Dermis blood vessel endothelial cell (primary cell): ENCODE measurements around the gene DIP2B. TPM values are rescaled to one million over a fixed set of nuclear protein-coding genes. Genes with fewer than 3 reads are reported as not detected.

Source experiments
- DNase-seq: peaks from one replicate; pipeline ENCODE4 v3.0.0; 2010
- total RNA-seq: library from RNA; depleted of rRNA; stranded (reverse); fragments of >200 nt; gene quantifications from 2 replicates; pipeline ENCODE4 v1.2.3, GENCODE V29; 2014

DIP2B gene
- total RNA-seq, 1 donor from 2014 or later: 44.1 TPM

DNA sequence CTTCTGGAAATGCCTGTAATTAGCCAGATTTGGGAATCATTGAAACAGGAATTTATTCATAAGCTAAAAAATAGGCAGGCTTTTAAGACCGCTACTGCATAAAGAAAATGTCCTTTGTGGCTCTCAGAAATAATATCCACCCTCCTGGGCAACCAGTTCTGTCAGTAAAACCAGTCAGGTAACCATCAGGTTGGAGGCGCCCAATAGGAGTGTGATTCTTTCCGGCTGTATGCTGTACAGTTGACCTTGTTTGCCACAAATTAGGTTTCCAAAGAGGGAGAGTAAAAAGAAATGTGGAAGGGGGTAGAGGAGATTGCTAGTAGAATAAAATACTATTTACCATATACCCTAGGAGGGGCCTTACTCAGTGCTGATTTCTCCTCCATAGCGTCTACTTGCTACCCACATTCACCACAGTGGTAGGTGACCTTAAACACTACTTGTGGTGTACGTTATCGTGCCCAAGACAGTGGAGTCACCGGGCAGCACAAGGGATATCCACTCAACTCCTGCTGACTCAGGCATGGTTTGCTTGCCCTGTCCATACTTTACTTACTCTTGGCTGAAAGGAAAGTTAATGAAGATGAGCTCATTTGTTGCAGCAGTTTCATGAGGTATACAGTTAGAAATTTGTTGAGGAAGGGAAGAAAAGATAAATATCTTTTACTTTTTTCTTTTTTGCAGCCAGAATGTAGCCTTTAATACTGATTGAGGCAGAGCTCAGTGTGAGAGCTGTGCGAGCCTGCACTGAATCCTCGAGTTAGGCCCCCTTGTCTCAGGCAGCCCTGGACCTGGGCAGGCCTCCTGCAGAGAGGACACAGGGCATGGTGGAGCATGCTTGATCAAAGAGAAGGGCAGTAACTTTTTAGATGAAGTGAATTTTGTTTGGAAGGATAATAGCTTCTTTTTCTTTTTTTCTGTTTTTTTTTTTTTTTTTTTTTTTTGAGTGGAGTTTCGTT is 76.7 kb downstream of the DIP2B start:
- DNase-seq: no peak

- DNase-seq: no peak
Observed at GRCh38 chr12:50584135-50584534, 79.3 kb downstream of the DIP2B start.

- DNase-seq: peak; percentile 37
Observed at GRCh38 chr12:50589650-50590435, 85.1 kb downstream of the DIP2B start.

DNA sequence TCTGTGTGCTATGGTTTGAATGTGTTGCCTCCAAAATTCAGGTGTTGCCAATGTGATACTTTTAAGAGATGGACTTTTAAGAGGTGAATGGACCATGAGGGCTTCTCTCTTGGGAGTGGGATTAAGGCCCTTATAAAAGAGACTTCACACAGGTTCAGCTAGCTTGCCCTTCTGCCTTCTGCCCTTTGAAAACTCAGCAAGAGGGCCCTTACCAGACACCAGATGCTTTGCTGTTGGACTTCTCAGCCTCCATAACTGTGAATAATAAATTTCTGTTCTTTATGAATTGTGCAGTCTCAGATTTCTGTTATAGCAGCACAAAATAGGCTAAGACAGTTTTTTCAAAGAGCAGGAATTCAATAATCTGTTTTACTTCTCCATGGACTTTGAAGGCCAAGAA is 86.1 kb downstream of the DIP2B start:
- no peak for DNase-seq

DNA sequence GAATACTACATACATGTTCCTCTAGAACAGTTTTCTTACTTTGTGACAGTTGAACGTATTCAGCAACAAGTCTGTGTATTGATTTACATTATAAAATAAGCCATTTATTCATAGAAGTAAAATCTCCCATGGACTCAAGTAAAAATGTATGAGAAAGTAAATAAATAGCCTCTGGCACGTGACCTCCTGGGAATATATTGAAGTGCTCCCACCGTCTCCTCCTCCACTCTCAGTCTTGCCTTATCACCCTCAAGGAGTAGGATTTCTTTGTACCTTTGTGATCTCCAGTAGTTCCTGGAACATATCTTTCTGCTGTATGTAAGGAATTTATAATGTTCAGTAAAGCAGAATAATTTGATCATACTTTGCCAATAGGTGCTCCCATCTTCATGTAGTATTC is 90.9 kb downstream of the DIP2B start:
- no peak for DNase-seq

DNA sequence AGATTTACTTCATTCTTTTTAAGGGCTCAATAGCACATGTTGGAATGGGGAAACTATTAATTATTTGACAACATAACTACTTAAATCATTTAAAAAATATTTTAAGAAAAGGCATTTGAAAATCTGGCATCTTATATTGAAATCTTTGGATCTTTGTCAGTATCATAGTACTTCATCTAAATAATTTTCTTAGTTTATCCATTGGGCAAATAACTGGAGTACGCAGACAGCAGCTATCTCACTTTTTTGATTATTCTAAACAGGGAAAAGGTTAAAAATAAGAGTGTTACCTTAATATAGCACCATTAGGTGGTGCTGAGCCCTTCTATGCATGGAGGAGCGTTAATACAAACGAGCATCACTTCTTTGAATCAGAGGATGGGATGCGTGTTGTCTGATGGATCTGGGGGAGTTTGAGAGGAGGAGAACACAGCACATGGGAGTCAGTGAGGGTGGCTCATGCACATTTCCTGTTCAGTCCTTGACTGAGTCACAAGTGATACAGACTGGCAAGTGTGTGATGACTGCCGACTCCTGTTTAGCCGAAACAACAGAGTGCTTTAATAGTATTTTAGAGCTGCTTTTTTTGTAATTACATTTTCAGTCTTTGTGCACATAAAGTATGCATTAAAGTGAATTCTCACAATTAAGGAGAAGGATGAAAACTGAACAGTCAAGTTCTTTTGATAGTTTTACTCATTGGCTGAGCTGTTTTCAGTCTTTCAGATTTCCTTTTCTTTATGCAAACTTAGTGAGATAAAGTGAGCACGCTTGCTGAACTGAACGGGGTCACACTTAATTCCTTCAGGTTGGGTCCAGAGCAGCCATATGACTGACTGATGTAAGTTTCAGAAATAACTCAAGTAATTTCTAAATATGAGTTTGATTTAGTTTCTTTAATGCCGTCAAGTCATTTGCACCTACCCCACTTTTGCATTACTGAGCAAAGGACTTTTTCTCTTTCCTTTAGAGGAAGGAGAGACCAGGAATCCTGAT is 92.7 kb downstream of the DIP2B start:
- peak; percentile 82 for DNase-seq

DNA sequence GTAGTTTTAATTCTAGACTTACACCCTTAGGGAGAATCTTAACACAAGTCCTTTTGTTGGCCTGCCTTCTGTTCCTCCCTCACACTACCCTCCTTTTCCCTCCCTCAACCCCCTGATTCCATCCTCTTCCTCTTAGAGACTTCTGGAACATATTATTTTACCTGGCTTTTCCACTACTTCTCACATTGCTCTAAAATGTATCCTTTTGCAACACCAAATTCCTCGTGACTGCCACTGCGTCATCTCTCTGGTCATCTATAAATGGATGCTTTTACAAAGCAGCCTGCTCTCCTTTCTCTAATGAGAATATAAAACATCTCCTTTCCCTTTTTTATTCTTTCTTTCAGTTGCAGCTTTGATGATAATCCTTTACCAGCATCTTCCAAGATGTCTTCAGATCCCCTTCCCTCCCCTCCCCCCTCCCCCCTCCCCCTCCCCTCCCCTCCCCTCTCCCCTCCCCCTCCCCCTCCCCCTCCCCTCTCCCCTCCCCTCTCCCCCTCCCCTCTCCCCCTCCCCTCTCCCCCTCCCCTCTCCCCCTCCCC is 93.6 kb downstream of the DIP2B start:
- DNase-seq: no peak

DNA sequence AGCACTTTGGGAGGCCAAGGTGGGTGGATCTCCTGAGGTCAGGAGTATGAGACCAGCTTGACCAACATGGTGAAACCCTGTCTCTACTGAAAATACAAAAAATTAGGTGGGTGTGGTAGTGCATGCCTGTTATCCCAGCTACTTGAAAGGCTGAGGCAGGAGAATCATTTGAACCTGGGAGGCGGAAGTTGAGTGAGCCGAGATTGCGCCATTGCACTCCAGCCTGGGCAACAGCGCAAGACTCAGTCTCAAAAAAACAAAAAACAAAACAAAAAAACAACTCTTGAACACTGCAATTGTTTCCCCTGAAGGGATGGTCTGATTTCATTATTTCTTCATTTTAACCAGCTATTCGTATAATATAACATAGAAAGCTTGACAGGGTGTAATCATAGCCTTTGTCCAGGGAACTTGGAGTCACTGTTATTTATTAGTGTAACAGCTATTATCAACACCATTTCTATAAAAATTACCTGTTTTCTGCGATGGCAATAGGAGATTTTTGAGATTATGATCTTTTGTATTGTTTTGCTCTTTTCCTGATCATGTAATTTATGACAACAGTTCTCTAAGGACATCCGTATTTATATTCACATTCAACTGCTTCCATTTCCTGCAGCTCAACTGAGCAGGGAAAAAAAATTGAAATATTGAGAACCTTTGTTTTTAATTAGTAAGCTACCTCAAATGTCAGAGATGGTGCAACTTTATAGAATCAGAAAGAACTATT is 94.7 kb downstream of the DIP2B start:
- peak; percentile 42 for DNase-seq

DNA sequence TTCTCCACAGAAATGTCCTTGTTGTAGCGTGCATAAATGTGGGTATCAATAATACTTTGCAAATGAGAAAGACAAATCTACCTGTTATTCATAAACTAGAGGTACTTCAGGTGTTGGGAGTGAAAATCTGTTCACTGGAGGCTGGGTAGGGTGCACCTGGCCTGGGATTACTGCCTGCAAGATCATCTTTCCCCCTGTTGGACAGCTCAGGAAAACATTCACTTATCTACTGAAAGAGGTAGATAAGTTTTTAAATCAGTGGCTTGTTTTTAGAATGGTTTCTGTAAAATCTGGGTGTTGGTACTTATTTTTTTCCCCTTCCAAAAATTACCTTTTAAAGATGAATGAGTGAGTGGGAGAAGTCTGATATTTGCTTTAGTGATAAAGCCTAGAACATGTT is 95.6 kb downstream of the DIP2B start:
- DNase-seq: no peak

DNA sequence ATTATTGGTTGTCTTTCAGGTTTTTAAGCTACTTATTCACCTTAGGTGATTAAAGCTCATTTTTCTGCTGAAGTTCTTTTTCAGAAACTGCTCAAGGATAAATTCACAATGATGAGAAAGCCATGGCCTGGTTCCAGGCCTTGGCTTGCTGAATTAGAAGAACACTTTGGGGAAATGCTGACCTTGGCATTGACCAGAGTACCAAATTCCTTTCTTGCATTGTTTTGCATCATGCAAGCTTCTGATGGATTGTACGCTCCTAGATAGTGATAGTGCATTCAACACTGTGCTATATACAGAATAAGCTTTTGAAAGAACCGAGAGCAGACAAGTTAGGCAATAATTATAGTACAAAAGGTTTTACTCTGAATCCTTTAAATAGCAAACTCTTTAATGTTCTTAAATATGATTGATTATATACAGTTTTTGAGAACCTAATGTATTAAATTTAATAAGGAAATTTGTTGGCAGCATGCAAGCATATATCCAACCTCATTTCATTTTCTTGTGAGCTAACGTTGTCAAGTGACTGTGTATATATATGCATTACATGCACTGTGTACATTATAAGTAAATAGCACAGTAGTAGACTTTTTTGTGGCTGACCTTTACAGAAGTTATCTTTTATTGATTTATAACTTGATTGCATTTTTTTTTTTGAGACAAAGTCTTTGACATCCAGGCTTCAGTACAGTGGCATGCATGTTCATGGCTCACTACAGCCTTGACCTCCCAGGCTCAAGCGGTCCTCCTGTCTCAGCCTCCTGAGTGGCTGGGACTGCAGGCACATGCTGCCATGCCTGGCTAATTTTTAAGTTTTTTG is 99.2 kb downstream of the DIP2B start:
- DNase-seq: peak; percentile 58

DNA sequence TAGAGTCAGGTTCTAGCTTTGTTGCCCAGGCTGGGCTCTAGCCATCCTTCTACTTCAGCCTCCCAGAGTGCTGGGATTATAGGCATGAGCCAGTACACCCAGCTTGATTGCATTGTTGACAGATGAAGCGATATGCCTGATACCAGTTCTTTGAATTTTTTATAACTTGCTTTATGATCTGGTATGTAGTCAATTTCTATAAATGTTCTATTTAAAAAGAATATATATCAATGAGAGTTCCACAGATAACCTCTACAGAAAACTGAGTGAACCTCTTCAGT is 99.8 kb downstream of the DIP2B start:
- no peak for DNase-seq

- no peak for DNase-seq
Observed at GRCh38 chr12:50606675-50607375, 102.0 kb downstream of the DIP2B start.

DNA sequence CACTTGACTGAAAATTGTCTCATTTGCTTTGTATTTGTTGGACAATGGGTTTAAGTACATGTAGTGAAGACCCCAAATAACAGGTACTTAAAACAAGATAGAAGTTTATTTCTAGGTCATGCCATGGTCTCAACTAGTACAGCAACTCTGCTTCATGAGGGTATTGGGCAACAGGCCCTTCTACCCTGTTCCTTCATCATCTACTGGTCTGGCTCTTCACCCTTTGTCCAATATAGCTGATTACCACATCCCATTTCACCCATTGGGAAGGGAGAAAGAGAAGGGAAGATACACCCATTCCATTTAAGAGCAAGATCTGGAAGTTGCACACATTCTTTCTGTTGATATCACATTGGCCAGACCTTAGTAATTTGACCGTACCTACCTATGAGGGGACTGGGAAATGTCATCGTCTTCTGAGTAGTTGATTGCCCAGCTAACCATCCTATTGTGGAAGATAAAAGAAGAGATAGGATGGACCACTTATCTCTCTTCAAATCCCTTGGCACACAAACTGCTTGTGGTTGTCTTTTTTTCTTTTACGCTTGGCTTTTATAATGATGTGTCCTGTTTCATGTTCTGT is 104.6 kb downstream of the DIP2B start:
- no peak for DNase-seq

DNA sequence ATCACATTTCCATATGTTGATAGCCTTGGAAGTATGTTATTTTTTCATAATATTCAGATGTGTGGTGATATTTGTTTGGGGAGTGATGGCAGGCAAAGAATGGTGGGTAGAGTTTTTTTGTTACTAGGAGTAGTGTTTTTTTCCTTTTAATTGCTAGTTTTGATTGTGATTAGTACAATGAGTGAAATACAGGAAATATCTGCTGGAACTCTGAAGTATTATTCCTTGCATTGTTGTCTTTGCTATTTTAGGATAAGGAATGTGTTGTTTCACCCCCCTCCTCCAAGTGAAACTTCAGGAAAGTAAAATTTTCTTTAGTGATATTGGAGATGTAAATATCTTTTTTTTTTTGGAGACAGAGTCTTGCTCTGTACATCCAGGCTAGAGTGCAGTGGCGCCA is 105.4 kb downstream of the DIP2B start:
- peak; percentile 52 for DNase-seq

DNA sequence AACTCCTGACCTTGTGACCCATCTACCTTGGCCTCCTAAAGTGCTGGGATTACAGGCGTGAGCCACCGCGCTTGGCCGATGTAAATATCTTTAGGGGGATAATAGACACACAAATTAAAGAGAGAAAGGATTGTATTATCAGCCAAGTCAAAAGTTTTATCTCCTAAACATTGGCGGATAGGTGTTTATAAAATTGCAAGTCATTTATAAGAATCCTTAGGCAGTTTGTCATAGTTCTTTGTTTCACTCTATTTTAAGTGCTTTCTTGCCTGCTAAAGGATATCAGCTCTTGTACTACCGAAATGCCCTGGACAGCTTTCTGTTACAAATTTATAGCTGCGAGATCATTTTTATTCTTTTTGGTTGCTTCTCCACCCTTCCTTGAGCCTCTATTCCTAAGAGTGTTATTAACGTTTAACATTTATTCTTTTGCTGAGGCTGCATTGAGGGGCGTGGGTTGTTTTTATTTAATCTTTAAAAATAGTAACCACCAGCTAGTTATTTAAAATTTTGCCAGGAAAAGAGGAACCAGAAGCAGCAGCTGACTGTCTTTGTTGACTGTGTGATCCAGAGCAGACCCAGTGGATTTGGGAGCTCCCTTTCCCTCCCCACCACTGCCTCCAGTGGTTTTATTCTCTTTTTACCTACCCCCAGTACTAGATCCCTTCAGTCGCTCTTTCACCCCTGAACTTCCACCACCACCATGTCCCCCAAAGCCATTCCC is 106.4 kb downstream of the DIP2B start:
- no peak for DNase-seq

DNA sequence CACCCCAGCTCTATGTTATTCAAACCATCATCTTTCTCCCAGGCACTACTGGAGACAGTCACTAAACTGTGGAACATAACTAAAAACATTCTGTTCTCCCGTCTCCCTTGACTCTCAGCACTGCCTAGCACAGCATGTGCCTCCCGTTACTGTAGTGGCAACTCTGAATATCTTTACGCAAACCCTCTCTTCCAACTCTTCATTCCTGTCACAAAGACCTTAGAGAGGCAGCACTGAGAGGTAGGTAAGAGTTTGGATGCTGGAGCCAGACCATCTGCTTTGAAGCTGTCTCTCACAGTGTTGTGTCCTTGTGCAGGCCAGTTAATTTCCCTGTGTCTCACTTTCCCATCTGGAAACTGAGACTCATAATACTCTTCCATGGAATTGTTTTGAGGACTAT is 108.1 kb downstream of the DIP2B start:
- DNase-seq: no peak

DNA sequence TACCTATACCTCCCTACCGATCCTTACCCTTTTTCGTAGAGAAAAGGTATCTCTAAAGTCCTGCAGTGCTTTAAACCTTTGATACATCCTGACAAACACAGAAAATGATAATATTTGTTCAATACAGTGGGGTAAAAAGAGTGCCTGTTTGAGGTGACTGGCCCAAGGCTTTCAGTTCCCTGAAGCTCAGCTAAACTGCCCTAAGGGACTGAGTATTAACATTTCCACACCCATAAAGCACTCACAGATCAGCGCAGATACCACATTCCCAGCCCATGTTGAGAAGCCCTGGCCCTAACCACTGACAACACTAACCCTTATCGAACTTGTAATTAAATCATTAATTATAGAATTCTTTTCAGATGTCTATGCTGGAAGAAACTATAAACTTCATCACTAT is 108.7 kb downstream of the DIP2B start:
- DNase-seq: no peak

GRCh38 chr12:50614167-50614759 is 109.5 kb downstream of the DIP2B start:
- DNase-seq: peak; percentile 60
